Gastroesophageal sphincter (tissue), 4 donors: ENCODE measurements around the gene MTHFD2L. TPM values are rescaled to one million over a fixed set of nuclear protein-coding genes. Genes with fewer than 3 reads are reported as not detected.
"Not testable (repeated sequence)": the region's sequence is repeated elsewhere in the genome, so short reads cannot be mapped to it uniquely, and the experiment has no call there.

Experiments
- ATAC-seq: fragments of 150-250 bp; one replicate; pipeline ENCODE4 v1.9.1; 2016; ENCODE audit warnings: mild to moderate bottlenecking, moderate library complexity
- H3K27ac ChIP-seq, 4 donors: fragments of 200-600 bp; sonication (generic) in 3 of 4; 1 replicate in 3 of 4; 2 replicates in 1 of 4; pipeline ENCODE4 v1.5.1; 2016 to 2019
- H3K27me3 ChIP-seq: fragments of 200-600 bp; sonication (generic); one replicate; pipeline ENCODE4 v1.5.1; 2019
- H3K36me3 ChIP-seq, 2 donors: fragments of 200-600 bp; sonication (generic); one replicate each; pipeline ENCODE4 v1.5.1; 2019; ENCODE audit warnings: control low read depth in 1 of 2
- H3K4me1 ChIP-seq, 3 donors: fragments of 200-600 bp; sonication (generic); 1 replicate in 2 of 3; 2 replicates in 1 of 3; pipeline ENCODE4 v1.5.1; 2016 to 2019; ENCODE audit warnings: control low read depth in 2 of 3
- H3K4me3 ChIP-seq, 2 donors: fragments of 200-600 bp; sonication (generic); one replicate each; pipeline ENCODE4 v1.5.1; 2019; ENCODE audit warnings: mild to moderate bottlenecking in 1 of 2, moderate library complexity in 1 of 2
- H3K9me3 ChIP-seq, 3 donors: fragments of 200-600 bp; sonication (generic); one replicate each; pipeline ENCODE4 v1.5.1; 2017 to 2019; ENCODE audit warnings: control low read depth in 2 of 3
- EP300 ChIP-seq: sonication (generic); formaldehyde crosslinking; IDR thresholded peaks from one replicate; pipeline ENCODE4 v1.6.1; 2017; ENCODE audit warnings: antibody characterized with exemption, mild to moderate bottlenecking
- POLR2A ChIP-seq, 2 donors: fragments of 450-650 bp; IDR thresholded peaks; one replicate each; pipeline ENCODE4 v1.6.1; 2017; ENCODE audit warnings: antibody characterized with exemption in 2 of 2, mild to moderate bottlenecking in 2 of 2, moderate library complexity in 1 of 2
- POLR2AphosphoS5 ChIP-seq: sonication (generic); formaldehyde crosslinking; IDR thresholded peaks from one replicate; pipeline ENCODE4 v1.6.1; 2017; ENCODE audit warnings: antibody characterized with exemption
- WGBS, 2 donors: methylation state at CpG; one replicate each; pipeline ENCODE4 v1.1.5; 2018; ENCODE audit warnings: low coverage in 1 of 2; 5-methylcytosine and 5-hydroxymethylcytosine counted together
- total RNA-seq, 4 donors: library from RNA; depleted of rRNA; stranded (reverse); fragments of >200 nt; gene quantifications; one replicate each; pipeline ENCODE4 v1.1.0, GENCODE V29; 2016
- TF ChIP-seq, protein P1 (sequence below), 4 experiments: fragments of 200-600 bp in 2 of 4; fragments of 450-650 bp in 2 of 4; sonication (generic) in 1 of 4; IDR thresholded peaks; one replicate each; pipeline ENCODE4 v1.5.1; 2017 to 2019; ENCODE audit warnings: antibody characterized with exemption in 4 of 4, mild to moderate bottlenecking in 2 of 4, moderate library complexity in 2 of 4

MTHFD2L gene
- total RNA-seq, 4 donors from 2014 or later: 12.4 to 29.0 (median 23.4) TPM

- Histone ChIP-seq H3K4me1 (no peaks in the 10 kb centered on the region), H3K4me3 (no peak overlapping the region), H3K36me3 (peaks cover 0 to 20% of the 10 kb centered on the region in 2 donors), H3K9me3 (peaks cover 0 to 14% (median 0%) of the 10 kb centered on the region in 3 donors), H3K27me3 (no peaks in the 10 kb centered on the region), H3K27ac (no peak overlapping the region)
- ATAC-seq: no peak
- WGBS, 2 donors: 32 to 47% methylated on average over 3 of the region's 3 CpGs
- TF ChIP-seq POLR2AphosphoS5 (no peak), POLR2A (IDR thresholded peaks at IDR 0.05) (no peak), EP300 (no peak)
- TF ChIP-seq, protein P1, sequence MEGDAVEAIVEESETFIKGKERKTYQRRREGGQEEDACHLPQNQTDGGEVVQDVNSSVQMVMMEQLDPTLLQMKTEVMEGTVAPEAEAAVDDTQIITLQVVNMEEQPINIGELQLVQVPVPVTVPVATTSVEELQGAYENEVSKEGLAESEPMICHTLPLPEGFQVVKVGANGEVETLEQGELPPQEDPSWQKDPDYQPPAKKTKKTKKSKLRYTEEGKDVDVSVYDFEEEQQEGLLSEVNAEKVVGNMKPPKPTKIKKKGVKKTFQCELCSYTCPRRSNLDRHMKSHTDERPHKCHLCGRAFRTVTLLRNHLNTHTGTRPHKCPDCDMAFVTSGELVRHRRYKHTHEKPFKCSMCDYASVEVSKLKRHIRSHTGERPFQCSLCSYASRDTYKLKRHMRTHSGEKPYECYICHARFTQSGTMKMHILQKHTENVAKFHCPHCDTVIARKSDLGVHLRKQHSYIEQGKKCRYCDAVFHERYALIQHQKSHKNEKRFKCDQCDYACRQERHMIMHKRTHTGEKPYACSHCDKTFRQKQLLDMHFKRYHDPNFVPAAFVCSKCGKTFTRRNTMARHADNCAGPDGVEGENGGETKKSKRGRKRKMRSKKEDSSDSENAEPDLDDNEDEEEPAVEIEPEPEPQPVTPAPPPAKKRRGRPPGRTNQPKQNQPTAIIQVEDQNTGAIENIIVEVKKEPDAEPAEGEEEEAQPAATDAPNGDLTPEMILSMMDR (IDR thresholded peaks at IDR 0.05): no peak
These were observed 48.3 kb downstream of the MTHFD2L start for GRCh38 chr4:74206088-74206825.

- ATAC-seq: not testable (repeated sequence)
- H3K9me3 ChIP-seq: peaks cover 0 to 25% (median 0%) of the 10 kb centered on the region in 3 donors
- no CpG with 5 or more reads among the region's 7 CpGs for WGBS, 2 donors
These were observed 56.7 kb downstream of the MTHFD2L start for GRCh38 chr4:74214457-74215159.

DNA sequence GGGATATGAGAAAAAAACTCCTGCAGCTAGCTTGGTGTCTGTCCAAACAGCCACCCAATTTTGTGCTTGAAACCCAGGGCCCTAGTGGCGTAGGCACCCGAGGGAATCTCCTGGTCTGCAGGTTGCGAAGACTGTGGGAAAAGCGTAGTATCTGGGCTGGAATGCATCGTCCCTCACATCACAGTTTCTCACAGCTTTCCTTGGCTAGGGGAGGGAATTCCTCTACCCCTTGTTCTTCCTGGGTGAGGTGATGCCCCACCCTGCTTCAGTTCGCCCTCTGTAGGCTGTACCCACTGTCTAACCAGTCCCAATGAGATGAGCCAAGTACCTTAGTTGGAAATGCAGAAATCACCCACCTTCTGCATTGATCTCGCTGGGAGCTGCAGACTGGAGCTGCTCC is 57.3 kb downstream of the MTHFD2L start:
- Histone ChIP-seq H3K9me3 (peaks cover 0 to 20% (median 0%) of the 10 kb centered on the region in 3 donors), H3K36me3 (peaks cover 0 to 12% of the 10 kb centered on the region in 2 donors)
- not testable (repeated sequence) for H3K27me3 ChIP-seq, ATAC-seq, H3K4me1 ChIP-seq, H3K4me3 ChIP-seq, H3K27ac ChIP-seq
- WGBS, 2 donors: 94 to 100% methylated on average over 1 to 5 of the region's 7 CpGs

More at GRCh38 chr4:74214457-74215159, 56.7 kb downstream of the MTHFD2L start:
- not testable (repeated sequence) for H3K4me1 ChIP-seq, H3K27ac ChIP-seq, H3K27me3 ChIP-seq, H3K4me3 ChIP-seq
- peaks cover 0 to 12% of the 10 kb centered on the region in 2 donors for H3K36me3 ChIP-seq

GRCh38 chr4:74217365-74217764 is 59.4 kb downstream of the MTHFD2L start:
- no peaks in the 10 kb centered on the region for H3K4me1 ChIP-seq
- H3K27ac ChIP-seq: no peak overlapping the region
- no peaks in the 10 kb centered on the region for H3K27me3 ChIP-seq
- 84 to 86% methylated on average over 3 of the region's 3 CpGs for WGBS, 2 donors
- peaks cover 0 to 12% of the 10 kb centered on the region in 2 donors for H3K36me3 ChIP-seq
- peaks cover 0 to under 1% (median 0%) of the 10 kb centered on the region in 3 donors for H3K9me3 ChIP-seq
- no peak for ATAC-seq
- TF ChIP-seq POLR2AphosphoS5 (no peak), POLR2A (IDR thresholded peaks at IDR 0.05) (no peak), EP300 (no peak)
- TF ChIP-seq, protein P1 (IDR thresholded peaks at IDR 0.05): no peak
- no peak overlapping the region for H3K4me3 ChIP-seq

- TF ChIP-seq POLR2AphosphoS5: no peak
- TF ChIP-seq, protein P1 (IDR thresholded peaks at IDR 0.05): no peak
- no peak for TF ChIP-seq POLR2A (IDR thresholded peaks at IDR 0.05)
- TF ChIP-seq EP300: no peak
- ATAC-seq: no peak
- H3K27me3 ChIP-seq: no peaks in the 10 kb centered on the region
These were observed 60.3 kb downstream of the MTHFD2L start for GRCh38 chr4:74218201-74218600.

GRCh38 chr4:74219240-74219639 is 61.3 kb downstream of the MTHFD2L start:
- TF ChIP-seq POLR2A (IDR thresholded peaks at IDR 0.05) (no peak), EP300 (no peak)
- H3K27ac ChIP-seq: no peak overlapping the region
- ATAC-seq: no peak
- no peaks in the 10 kb centered on the region for H3K4me1 ChIP-seq
- peaks cover 0 to 11% of the 10 kb centered on the region in 2 donors for H3K36me3 ChIP-seq
- WGBS, 2 donors: 54% methylated on average over 2 of the region's 2 CpGs; no CpG with 5 or more reads in 1 of the 2 donors
- H3K4me3 ChIP-seq: no peak overlapping the region
- no peaks in the 10 kb centered on the region for H3K27me3 ChIP-seq
- H3K9me3 ChIP-seq: no peaks in the 10 kb centered on the region

More at GRCh38 chr4:74218201-74218600, 60.3 kb downstream of the MTHFD2L start:
- H3K27ac ChIP-seq: no peak overlapping the region
- H3K4me1 ChIP-seq: no peaks in the 10 kb centered on the region
- no peak overlapping the region for H3K4me3 ChIP-seq
- 85 to 88% methylated on average over 4 of the region's 4 CpGs for WGBS, 2 donors
- H3K9me3 ChIP-seq: no peaks in the 10 kb centered on the region
- peaks cover 0 to 12% of the 10 kb centered on the region in 2 donors for H3K36me3 ChIP-seq
